GM12872 (cell line): Measurements from ENCODE around the gene PLA2G2C.

Experiments
- CTCF ChIP-seq: IDR thresholded peaks from 3 replicates; pipeline ENCODE4 v1.5.1; 2011; ENCODE audit warnings: low read depth, mild to moderate bottlenecking, low read length, moderate library complexity; ENCODE audit not compliant: insufficient read depth

PLA2G2C gene

GRCh38 chr1:20194224-20194623, 7.9 kb upstream of the PLA2G2C start:
- no peak for TF ChIP-seq CTCF

GRCh38 chr1:20192871-20193411, 6.6 kb upstream of the PLA2G2C start:
- no peak for TF ChIP-seq CTCF

- TF ChIP-seq CTCF = no peak
Observed at GRCh38 chr1:20192364-20192763, 6.0 kb upstream of the PLA2G2C start.

GRCh38 chr1:20191266-20191825, 5.0 kb upstream of the PLA2G2C start:
- no peak for TF ChIP-seq CTCF

- no peak for TF ChIP-seq CTCF
Observed at GRCh38 chr1:20190256-20191160, 4.2 kb upstream of the PLA2G2C start.

GRCh38 chr1:20189664-20190063, 3.3 kb upstream of the PLA2G2C start:
- no peak for TF ChIP-seq CTCF

- TF ChIP-seq CTCF = no peak
Observed at GRCh38 chr1:20188455-20188817, 2.1 kb upstream of the PLA2G2C start.
